Colonic mucosa (tissue), 4 donors: ENCODE results near the gene ISG20L2. TPM values are rescaled to one million over a fixed set of nuclear protein-coding genes. Genes with fewer than 3 reads are reported as not detected.

Source experiments
- DNase-seq: peaks from one replicate; pipeline ENCODE4 v3.0.0-alpha.2; 2020
- H3K27ac ChIP-seq: fragments of 200-600 bp; one replicate; pipeline ENCODE4 v1.8.0; 2021
- H3K27me3 ChIP-seq: fragments of 200-600 bp; one replicate; pipeline ENCODE4 v1.8.0; 2021
- H3K36me3 ChIP-seq: fragments of 200-600 bp; one replicate; pipeline ENCODE4 v1.8.0; 2021
- H3K4me1 ChIP-seq: fragments of 200-600 bp; one replicate; pipeline ENCODE4 v1.8.0; 2021; ENCODE audit warnings: mild to moderate bottlenecking
- H3K4me3 ChIP-seq: fragments of 200-600 bp; one replicate; pipeline ENCODE4 v1.8.0; 2021
- H3K9ac ChIP-seq, 2 donors: one replicate each; pipeline ENCODE4 v1.7.0; 2013; ENCODE audit warnings: control low read depth in 2 of 2, low read depth in 2 of 2, low read length in 2 of 2
- H3K9me3 ChIP-seq: fragments of 200-600 bp; one replicate; pipeline ENCODE4 v1.8.0; 2021
- intact Hi-C: fragments of 100-400 bp; cut with DNase I; formaldehyde crosslinking; loops from one replicate; pipeline ENCODE4 v1.14.1; 2022
- total RNA-seq, 2 donors: library from RNA; stranded (reverse); fragmentation: NEBNext Ultra II Directional in 1 of 2; extraction: Animal tissue kit (Norgen Biotek cat#: 25700) in 1 of 2; gene quantifications; one replicate each; pipeline ENCODE4 v1.2.1, GENCODE V29; 2021
- TF ChIP-seq, protein P1 (sequence below): fragments of 200-600 bp; IDR thresholded peaks from one replicate; pipeline ENCODE4 v1.8.0; 2022; ENCODE audit warnings: antibody characterized with exemption, mild to moderate bottlenecking
- donor health status: healthy.
- donor health status: DM: no; HTN: no; CAD: no.
- donor health status: DM: no; HTN: no; CAD: no.

The ISG20L2 gene
- total RNA-seq, 2 donors from 2014 or later, result 23.4 to 30.0 TPM

DNA sequence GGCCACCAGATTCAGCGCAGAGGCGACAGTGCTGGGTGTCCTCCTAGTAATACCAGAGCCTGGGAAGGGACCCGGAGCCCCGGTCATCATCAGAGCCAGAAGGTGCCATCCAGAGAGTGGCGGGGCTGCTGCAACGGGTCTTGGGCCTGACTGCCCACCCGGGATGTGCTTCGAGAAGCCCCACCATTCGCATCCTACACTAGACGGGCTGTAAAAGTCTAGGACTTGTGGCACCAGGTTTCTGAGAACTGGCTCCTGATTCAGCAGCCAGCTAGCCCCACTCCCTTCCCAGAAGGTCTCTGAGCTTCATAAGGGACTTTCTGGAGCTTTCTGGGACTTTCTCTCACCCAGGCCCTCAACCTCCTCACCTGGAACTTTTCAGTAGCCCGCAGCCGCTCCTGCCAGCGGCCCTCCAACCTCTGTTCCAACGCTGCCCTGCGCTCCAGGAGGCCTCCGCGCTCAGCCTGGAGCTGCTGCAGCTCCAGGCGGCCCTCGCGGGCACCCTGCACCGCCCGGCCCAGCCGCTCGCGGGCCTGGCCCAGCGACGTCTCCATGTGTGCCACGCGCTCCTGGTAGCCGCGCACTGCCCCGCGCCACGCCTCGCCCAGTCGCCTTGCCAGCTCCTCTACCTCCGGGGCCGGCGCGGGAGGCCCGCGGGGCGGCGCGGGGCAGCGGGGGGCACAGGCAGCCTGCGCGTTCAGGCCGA lies 52.3 kb downstream of the ISG20L2 start:
- Histone ChIP-seq H3K9ac (peak overlapping the region; percentile 56 to 60), H3K27me3 (peaks cover 37% of the 10 kb centered on the region), H3K27ac (peak overlapping the region; percentile 30), H3K36me3 (no peaks in the 10 kb centered on the region), H3K4me1 (peaks cover 8% of the 10 kb centered on the region), H3K4me3 (peak overlapping the region; percentile 32), H3K9me3 (no peaks in the 10 kb centered on the region)
- intact Hi-C loops, result no loop called here
- DNase-seq, result no peak
- TF ChIP-seq, protein P1, sequence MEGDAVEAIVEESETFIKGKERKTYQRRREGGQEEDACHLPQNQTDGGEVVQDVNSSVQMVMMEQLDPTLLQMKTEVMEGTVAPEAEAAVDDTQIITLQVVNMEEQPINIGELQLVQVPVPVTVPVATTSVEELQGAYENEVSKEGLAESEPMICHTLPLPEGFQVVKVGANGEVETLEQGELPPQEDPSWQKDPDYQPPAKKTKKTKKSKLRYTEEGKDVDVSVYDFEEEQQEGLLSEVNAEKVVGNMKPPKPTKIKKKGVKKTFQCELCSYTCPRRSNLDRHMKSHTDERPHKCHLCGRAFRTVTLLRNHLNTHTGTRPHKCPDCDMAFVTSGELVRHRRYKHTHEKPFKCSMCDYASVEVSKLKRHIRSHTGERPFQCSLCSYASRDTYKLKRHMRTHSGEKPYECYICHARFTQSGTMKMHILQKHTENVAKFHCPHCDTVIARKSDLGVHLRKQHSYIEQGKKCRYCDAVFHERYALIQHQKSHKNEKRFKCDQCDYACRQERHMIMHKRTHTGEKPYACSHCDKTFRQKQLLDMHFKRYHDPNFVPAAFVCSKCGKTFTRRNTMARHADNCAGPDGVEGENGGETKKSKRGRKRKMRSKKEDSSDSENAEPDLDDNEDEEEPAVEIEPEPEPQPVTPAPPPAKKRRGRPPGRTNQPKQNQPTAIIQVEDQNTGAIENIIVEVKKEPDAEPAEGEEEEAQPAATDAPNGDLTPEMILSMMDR, result no peak

DNA sequence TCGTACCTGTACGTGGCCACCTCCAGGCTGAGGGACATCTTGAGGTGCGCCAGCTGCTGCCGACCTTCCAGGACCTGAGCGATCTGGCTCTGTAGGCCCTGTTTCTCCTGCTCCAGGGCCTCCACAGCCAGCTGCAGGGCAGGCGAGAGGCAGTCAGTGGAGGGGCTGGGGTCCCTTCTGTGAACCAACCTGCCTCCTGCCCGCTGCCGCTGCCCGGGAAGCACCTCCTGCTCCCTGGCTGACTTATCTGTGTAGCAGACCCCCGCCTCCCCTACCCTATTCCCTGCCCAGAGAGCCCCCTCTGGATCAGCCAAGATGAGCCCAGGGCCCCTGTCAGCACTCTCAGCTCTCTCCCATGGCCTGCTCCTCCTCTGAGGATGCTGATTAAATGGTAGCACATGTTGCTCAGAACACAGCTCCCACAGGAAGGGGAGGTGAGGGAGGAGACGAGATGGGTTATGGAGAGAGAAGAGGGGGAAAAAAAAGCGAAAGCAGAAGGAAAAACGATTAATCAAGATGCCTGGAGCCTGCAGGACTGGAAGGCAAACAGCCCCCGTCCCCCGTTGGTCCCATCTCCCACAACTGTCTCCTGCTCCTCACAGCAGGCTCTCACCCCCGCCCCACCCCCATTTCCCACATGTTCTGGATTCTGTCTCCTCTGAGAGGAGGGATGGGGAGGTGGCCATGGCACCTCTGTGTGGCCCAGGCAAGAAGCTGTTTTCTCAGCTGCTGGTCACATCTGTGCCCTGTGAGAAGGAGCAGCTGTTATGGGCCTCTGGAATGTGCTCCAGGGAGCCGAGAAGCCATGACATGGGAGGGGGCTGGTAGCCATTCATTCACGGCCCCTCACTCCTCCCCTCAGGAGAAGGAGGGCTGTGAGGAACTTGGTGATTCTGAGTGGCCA lies 53.1 kb downstream of the ISG20L2 start:
- Histone ChIP-seq H3K9me3 (no peaks in the 10 kb centered on the region), H3K9ac (peak overlapping the region; percentile 56), H3K4me3 (peak overlapping the region; percentile 32), H3K27ac (peak overlapping the region; percentile 30), H3K27me3 (peaks cover 37% of the 10 kb centered on the region), H3K36me3 (no peaks in the 10 kb centered on the region), H3K4me1 (peaks cover 8% of the 10 kb centered on the region)
- TF ChIP-seq, protein P1, result no peak
- DNase-seq, result no peak
- intact Hi-C loops, result no loop called here

DNA sequence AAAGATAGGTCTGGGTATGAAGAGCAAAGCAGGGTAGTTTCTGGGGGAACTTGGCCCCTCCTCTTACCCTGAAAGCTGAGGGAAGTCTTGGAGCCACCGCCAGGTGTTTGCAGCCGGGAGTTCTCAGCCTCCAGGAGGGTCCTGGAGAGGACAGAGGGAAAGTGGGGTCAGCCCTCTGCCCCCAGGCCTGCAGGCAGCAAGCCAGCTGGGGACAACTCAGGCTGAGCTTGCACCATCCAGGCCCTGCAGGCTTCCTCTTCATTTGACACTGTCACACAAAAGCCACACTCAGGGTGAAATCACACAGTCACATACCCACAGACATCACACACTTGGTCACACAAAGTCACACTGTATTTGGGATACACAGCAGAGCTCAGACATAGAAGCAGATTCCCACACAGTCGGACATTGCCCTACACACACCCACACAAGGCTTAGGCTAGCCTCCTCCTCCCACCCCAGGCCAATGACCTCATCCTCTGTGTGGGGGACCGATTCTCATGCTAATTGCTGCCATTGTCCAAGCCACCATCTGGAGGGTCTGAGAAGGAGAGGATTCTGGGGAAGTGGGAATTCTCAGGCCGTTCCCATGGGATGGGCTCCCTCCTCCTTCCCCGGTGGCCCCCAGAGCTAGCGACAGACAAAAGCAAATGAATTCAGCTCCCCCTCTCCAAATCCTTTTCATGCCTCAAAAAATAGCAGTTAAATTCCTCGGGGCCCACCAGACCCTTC lies 55.0 kb downstream of the ISG20L2 start:
- Histone ChIP-seq H3K36me3 (no peaks in the 10 kb centered on the region), H3K9ac (peak overlapping the region in 1 of 2 donors; percentile 39), H3K4me3 (no peak overlapping the region), H3K9me3 (no peaks in the 10 kb centered on the region), H3K27ac (no peak overlapping the region), H3K27me3 (peaks cover 25% of the 10 kb centered on the region), H3K4me1 (peaks cover 8% of the 10 kb centered on the region)
- TF ChIP-seq, protein P1, result no peak
- intact Hi-C loops, result no loop called here
- DNase-seq, result no peak

Other genes starting within 250 kb of the ISG20L2 start
- gene MEF2D, start 228.0 kb downstream of the ISG20L2 start, total RNA-seq, result 10 to 100 TPM; 32.3 to 49.9 TPM
- gene IQGAP3, start 156.2 kb downstream of the ISG20L2 start, total RNA-seq, result 10 to 100 TPM; 13.6 to 57.9 TPM
- gene TTC24, start 149.0 kb downstream of the ISG20L2 start, total RNA-seq, result not detected
- gene NAXE, start 137.0 kb downstream of the ISG20L2 start, total RNA-seq, result 10 to 100 TPM; 68.4 to 99.8 TPM
- gene GPATCH4, start 127.3 kb downstream of the ISG20L2 start, total RNA-seq, result 10 to 100 TPM; 12.3 to 31.3 TPM
- gene HAPLN2, start 109.4 kb downstream of the ISG20L2 start, total RNA-seq, result under 1 TPM in 1 of 2 donors, not detected in 1; 0.96 TPM
- under 1 TPM in 1 of 2 donors, not detected in 1; 0.37 TPM for gene BCAN, start 86.6 kb downstream of the ISG20L2 start, total RNA-seq
- gene NES, start 51.4 kb downstream of the ISG20L2 start, total RNA-seq, result 1 to 10 TPM; 5.3 to 8.1 TPM
- gene CRABP2, start 23.2 kb downstream of the ISG20L2 start, total RNA-seq, result 1 to 10 TPM; 1.2 to 1.4 TPM
- gene METTL25B, start 297 bp downstream of the ISG20L2 start, total RNA-seq, result 10 to 100 TPM; 31.3 to 51.9 TPM
- gene MRPL24, start 12.3 kb upstream of the ISG20L2 start, total RNA-seq, result 10 to 100 TPM; 39.1 to 86.7 TPM
- gene HDGF, start 22.9 kb upstream of the ISG20L2 start, total RNA-seq, result 100 to 1,000 TPM; 215 to 438 TPM
- 10 to 100 TPM; 57.1 to 58.7 TPM for gene PRCC, start 38.8 kb upstream of the ISG20L2 start, total RNA-seq
- 1 to 10 TPM; 1.9 to 3.1 TPM for gene SH2D2A, start 88.1 kb upstream of the ISG20L2 start, total RNA-seq
- not detected for gene INSRR, start 130.4 kb upstream of the ISG20L2 start, total RNA-seq
- gene NTRK1, start 132.1 kb upstream of the ISG20L2 start, total RNA-seq, result 1 to 10 TPM in 1 of 2 donors, under 1 TPM in 1; 0.56 to 1.1 TPM
- 1 to 10 TPM; 2.5 to 3.5 TPM for gene PEAR1, start 165.0 kb upstream of the ISG20L2 start, total RNA-seq
- not detected for gene LRRC71, start 191.9 kb upstream of the ISG20L2 start, total RNA-seq